Activated CD4-positive, alpha-beta T cell treated with anti-CD3 and anti-CD28 coated beads, Interleukin-2, amount 50 U/mL, for 24 hours (primary cell): ENCODE measurements around the gene KLF2.

Source experiments
- DNase-seq, 2 donors: peaks; one replicate each; pipeline ENCODE4 v3.0.0-alpha.2; 2020; ENCODE audit warnings: low read depth in 1 of 2, low spot score in 1 of 2

KLF2 gene

GRCh38 chr19:16306728-16307402, 17.8 kb upstream of the KLF2 start:
- DNase-seq = no peak

- DNase-seq = no peak
Observed at GRCh38 chr19:16308081-16308480, 16.5 kb upstream of the KLF2 start.

- no peak for DNase-seq
Observed at GRCh38 chr19:16309643-16310042, 15.0 kb upstream of the KLF2 start.

- no peak for DNase-seq
Observed at GRCh38 chr19:16315825-16316505, 8.7 kb upstream of the KLF2 start.

GRCh38 chr19:16316506-16316882, 8.1 kb upstream of the KLF2 start:
- DNase-seq = no peak

GRCh38 chr19:16319481-16319880, 5.1 kb upstream of the KLF2 start:
- DNase-seq = no peak

GRCh38 chr19:16320987-16321386, 3.6 kb upstream of the KLF2 start:
- DNase-seq = no peak

- DNase-seq = no peak
Observed at GRCh38 chr19:16325161-16325527, 518 bp downstream of the KLF2 start.

- DNase-seq = peak in 1 of 2 donors; percentile 14
Observed at GRCh38 chr19:16325641-16326400, 1.2 kb downstream of the KLF2 start.

GRCh38 chr19:16326401-16327168, 2.0 kb downstream of the KLF2 start:
- DNase-seq = peak in 1 of 2 donors; percentile 8

- DNase-seq = no peak
Observed at GRCh38 chr19:16327169-16327475, 2.5 kb downstream of the KLF2 start.

GRCh38 chr19:16327501-16327900, 2.9 kb downstream of the KLF2 start:
- DNase-seq = no peak

- DNase-seq = peak in 1 of 2 donors; percentile 6
Observed at GRCh38 chr19:16327911-16328823, 3.5 kb downstream of the KLF2 start.

- no peak for DNase-seq
Observed at GRCh38 chr19:16328824-16329482, 4.3 kb downstream of the KLF2 start.

- DNase-seq = peak; percentile 80 to 92
Observed at GRCh38 chr19:16330368-16330801, 5.8 kb downstream of the KLF2 start.

- DNase-seq = peak in 1 of 2 donors; percentile 9
Observed at GRCh38 chr19:16330806-16331690, 6.4 kb downstream of the KLF2 start.

- no peak for DNase-seq
Observed at GRCh38 chr19:16333001-16333586, 8.5 kb downstream of the KLF2 start.

- DNase-seq = no peak
Observed at GRCh38 chr19:16334411-16334810, 9.8 kb downstream of the KLF2 start.

GRCh38 chr19:16335226-16335625, 10.6 kb downstream of the KLF2 start:
- DNase-seq = no peak
